ENCODE measurements around the gene TXNDC2. TPM values are rescaled to one million over a fixed set of nuclear protein-coding genes. Genes with fewer than 3 reads are reported as not detected.

TXNDC2 gene
- total RNA-seq, 4 donors from 2014 or later: not detected

DNA sequence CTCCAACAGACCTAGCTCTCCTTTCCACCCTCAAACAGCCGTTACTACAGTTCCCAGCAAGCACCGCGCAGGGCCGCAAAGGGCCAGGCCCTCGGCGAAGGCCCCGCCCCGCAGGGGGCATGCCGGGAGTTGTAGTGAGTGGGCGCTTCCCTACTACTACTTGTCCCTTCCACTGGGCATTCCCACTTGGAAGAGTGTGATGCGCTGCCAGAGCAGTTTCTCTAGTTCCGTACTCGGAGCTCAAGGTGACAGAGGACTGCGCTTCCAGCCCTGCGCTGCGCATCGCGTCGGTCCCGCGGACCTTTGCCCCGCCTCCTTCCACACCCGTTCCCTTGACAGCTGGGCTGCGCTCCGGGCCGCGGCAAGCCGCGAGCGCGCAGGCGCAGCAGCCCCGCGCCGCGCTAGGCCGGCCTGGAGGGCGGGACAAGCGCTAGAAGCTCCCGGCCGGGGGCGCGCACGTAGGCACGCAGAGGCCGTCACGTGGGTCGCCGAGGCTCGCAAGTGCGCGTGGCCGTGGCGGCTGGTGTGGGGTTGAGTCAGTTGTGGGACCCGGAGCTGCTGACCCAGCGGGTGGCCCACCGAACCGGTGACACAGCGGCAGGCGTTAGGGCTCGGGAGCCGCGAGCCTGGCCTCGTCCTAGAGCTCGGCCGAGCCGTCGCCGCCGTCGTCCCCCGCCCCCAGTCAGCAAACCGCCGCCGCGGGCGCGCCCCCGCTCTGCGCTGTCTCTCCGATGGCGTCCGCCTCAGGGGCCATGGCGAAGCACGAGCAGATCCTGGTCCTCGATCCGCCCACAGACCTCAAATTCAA, 28.0 kb downstream of the TXNDC2 start, which contains the start of gene VAPA:
VAPA (plus strand) TSS at position 491 of the 808 bp plus-strand sequence; CDS start at position 732, 241 bp downstream.
- TF ChIP-seq, protein P1, sequence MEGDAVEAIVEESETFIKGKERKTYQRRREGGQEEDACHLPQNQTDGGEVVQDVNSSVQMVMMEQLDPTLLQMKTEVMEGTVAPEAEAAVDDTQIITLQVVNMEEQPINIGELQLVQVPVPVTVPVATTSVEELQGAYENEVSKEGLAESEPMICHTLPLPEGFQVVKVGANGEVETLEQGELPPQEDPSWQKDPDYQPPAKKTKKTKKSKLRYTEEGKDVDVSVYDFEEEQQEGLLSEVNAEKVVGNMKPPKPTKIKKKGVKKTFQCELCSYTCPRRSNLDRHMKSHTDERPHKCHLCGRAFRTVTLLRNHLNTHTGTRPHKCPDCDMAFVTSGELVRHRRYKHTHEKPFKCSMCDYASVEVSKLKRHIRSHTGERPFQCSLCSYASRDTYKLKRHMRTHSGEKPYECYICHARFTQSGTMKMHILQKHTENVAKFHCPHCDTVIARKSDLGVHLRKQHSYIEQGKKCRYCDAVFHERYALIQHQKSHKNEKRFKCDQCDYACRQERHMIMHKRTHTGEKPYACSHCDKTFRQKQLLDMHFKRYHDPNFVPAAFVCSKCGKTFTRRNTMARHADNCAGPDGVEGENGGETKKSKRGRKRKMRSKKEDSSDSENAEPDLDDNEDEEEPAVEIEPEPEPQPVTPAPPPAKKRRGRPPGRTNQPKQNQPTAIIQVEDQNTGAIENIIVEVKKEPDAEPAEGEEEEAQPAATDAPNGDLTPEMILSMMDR (IDR thresholded peaks at IDR 0.05 in 4 of 5, conservative IDR thresholded peaks at IDR 0.05 in 1 of 5): no peak
- TF ChIP-seq POLR2A (IDR thresholded peaks at IDR 0.05): peak; percentile 99
- Histone ChIP-seq H3K9me3 (no peaks in the 10 kb centered on the region), H3K27ac (peak within 1 kb of the TSS; percentile 92 to 99 (median 97)), H3K4me3 (peak within 1 kb of the TSS; percentile 68 to 95 (median 85)), H3K27me3 (no peaks in the 10 kb centered on the region), H3K36me3 (no peaks in the 10 kb centered on the region), H3K4me1 (peaks cover 38 to 40% of the 10 kb centered on the region in 2 donors)
- in situ Hi-C loops (cut with MboI; ENCODE audit: low sequenced_read_pairs in 4 of 4): loop anchor here in 2 of 4 donors (25.0 kb wide), 1 partner anchor 101 kb away; no protein-coding TSS in a partner anchor
- intact Hi-C loops (cut with DNase I; ENCODE audit: low total_unique reads): loop anchor here (1.0 to 10.0 kb wide), 6 partner anchors 64 to 811 kb away; partner anchors contain the start of genes NDUFV2, PPP4R1, RAB31 and RALBP1
- ATAC-seq (peak; percentile 84 to 87), DNase-seq (peak; percentile 91 to 94)

DNA sequence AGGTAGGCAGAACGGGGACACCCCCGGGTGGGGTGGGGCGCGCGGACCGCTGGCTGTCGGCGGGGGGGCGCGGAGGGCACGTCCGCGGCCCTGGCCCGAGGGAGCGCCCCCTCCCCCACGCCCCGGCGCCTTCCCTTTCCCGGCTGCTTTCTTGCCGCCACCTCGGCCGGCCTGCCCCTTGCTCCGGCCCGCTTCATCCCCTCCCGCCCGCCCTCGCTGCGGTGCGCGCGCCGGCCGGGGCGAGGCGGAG, 28.5 kb downstream of the TXNDC2 start:
- in situ Hi-C loops (cut with MboI; ENCODE audit: low sequenced_read_pairs in 4 of 4): loop anchor here in 2 of 4 donors (25.0 kb wide), 1 partner anchor 102 kb away; no protein-coding TSS in a partner anchor
- intact Hi-C loops (cut with DNase I; ENCODE audit: low total_unique reads): loop anchor here (1.0 to 10.0 kb wide), 5 partner anchors 65 to 439 kb away; partner anchors contain the start of genes PPP4R1, RAB31 and RALBP1
- no peaks in the 10 kb centered on the region for H3K36me3 ChIP-seq
- peaks cover 43 to 46% of the 10 kb centered on the region in 2 donors for H3K4me1 ChIP-seq
- no peak for DNase-seq
- peak overlapping the region; percentile 92 to 99 (median 97) for H3K27ac ChIP-seq
- peak; percentile 15 to 30 for ATAC-seq
- no peaks in the 10 kb centered on the region for H3K27me3 ChIP-seq
- TF ChIP-seq, protein P1 (IDR thresholded peaks at IDR 0.05 in 4 of 5, conservative IDR thresholded peaks at IDR 0.05 in 1 of 5): no peak
- no peak for TF ChIP-seq POLR2A (IDR thresholded peaks at IDR 0.05)
- H3K9me3 ChIP-seq: no peaks in the 10 kb centered on the region
- H3K4me3 ChIP-seq: peak overlapping the region; percentile 68 to 95 (median 85)

DNA sequence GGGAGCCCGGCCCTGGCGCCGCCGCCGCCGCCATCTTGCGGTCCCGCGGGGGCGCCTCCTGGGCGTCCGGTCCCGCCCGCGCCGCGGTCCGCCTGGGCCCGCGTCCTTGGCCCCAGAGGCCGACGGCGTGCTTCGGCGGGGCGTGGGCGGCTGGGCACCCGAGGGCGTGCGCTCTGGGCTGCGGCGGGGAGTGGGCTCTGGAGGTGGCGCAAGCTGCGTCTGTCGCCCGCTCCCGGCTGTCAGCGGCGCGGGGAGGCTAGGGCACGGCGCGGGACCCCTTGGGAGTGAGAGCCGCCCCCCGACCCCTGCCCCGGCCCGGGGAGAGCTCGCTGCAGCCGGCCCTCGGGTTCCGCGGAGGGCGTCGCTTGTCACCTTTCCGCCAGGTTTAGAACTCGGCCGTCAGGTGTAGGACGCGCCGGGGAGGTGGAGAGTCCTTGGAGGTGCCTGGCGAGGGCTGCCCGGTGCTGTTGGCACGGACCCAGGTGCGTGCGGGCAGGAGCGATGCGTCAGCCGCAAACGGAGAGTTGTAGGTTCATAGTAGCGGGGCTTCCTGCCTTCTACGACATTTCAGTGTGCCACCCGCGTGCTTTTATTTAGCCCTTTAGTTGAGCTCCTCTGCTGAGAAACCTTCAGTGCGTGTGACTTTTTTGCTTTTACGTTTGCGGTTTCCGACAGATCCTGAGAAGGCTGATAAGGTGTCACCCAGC, 29.0 kb downstream of the TXNDC2 start:
- H3K4me3 ChIP-seq: peak overlapping the region; percentile 68 to 95 (median 85)
- DNase-seq: peak; percentile 72 to 85
- H3K4me1 ChIP-seq: peaks cover 48 to 50% of the 10 kb centered on the region in 2 donors
- TF ChIP-seq, protein P1 (IDR thresholded peaks at IDR 0.05 in 4 of 5, conservative IDR thresholded peaks at IDR 0.05 in 1 of 5): no peak
- TF ChIP-seq POLR2A (IDR thresholded peaks at IDR 0.05): peak; percentile 57 to 60
- H3K9me3 ChIP-seq: no peaks in the 10 kb centered on the region
- peak; percentile 43 to 59 for ATAC-seq
- in situ Hi-C loops (cut with MboI; ENCODE audit: low sequenced_read_pairs in 4 of 4): loop anchor here in 2 of 4 donors (25.0 kb wide), 1 partner anchor 102 kb away; no protein-coding TSS in a partner anchor
- peak overlapping the region; percentile 92 to 99 (median 97) for H3K27ac ChIP-seq
- no peaks in the 10 kb centered on the region for H3K36me3 ChIP-seq
- H3K27me3 ChIP-seq: no peaks in the 10 kb centered on the region
- intact Hi-C loops (cut with DNase I; ENCODE audit: low total_unique reads): loop anchor here (1.0 to 10.0 kb wide), 5 partner anchors 65 to 440 kb away; partner anchors contain the start of genes PPP4R1, RAB31 and RALBP1

DNA sequence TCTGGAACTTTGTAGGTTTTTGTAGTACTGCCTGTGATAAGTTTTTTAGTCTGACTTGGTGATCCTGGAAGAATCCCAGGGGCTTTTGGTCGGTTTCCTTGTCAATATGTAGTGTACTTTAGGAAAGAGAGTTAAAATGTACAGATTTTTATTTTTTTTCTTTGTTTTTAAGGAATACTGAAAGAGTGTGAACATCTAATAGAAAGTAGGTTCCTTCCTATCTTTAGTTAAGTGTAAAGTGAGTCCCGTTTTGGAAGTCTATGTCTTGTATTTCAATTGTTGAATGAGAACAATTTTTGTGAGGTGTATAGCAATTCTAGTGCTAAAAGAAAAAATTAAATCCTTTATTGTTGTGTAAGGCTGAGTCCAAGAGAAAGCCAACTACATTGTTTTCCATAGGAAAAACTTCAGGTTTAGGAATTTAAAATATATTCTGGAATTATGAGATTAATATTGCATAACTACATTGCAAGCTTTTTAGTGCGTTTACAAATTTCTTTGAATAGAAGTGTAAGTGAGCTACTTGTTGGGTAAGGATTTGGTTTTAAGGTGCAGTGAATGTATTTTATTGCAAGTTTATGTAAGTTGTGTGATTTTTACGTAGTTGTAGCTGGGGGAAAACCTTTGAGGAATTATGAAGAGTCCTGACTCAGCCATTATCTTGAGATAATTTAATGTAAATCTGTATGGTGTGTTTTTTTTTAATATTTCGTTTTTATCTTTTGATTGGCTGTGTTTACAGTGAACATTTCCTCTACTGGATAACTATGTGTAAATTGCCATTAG, 29.7 kb downstream of the TXNDC2 start:
- Histone ChIP-seq H3K27ac (peak overlapping the region; percentile 92 to 99 (median 97)), H3K4me3 (peak overlapping the region; percentile 68 to 95 (median 85)), H3K36me3 (no peaks in the 10 kb centered on the region), H3K4me1 (peaks cover 55 to 56% of the 10 kb centered on the region in 2 donors), H3K27me3 (no peaks in the 10 kb centered on the region), H3K9me3 (no peaks in the 10 kb centered on the region)
- in situ Hi-C loops (cut with MboI; ENCODE audit: low sequenced_read_pairs in 4 of 4): loop anchor here in 2 of 4 donors (25.0 kb wide), 1 partner anchor 103 kb away; no protein-coding TSS in a partner anchor
- DNase-seq (no peak), ATAC-seq (no peak)
- intact Hi-C loops (cut with DNase I; ENCODE audit: low total_unique reads): loop anchor here (2.0 to 10.0 kb wide), 2 partner anchors 301 to 441 kb away; partner anchors contain the start of genes PPP4R1 and RALBP1
- TF ChIP-seq, protein P1 (IDR thresholded peaks at IDR 0.05 in 4 of 5, conservative IDR thresholded peaks at IDR 0.05 in 1 of 5): no peak
- TF ChIP-seq POLR2A (IDR thresholded peaks at IDR 0.05): no peak
